GM18502 (cell line): ENCODE data around the gene ADAD2.

Source experiments
- ATAC-seq: cut with Tn5 transposase; IDR thresholded peaks from one replicate; pipeline ENCODE4 v1.9.1; 2021; ENCODE audit warnings: mild to moderate bottlenecking; ENCODE audit not compliant: unreplicated experiment, poor library complexity

The ADAD2 gene

GRCh38 chr16:84220851-84221250 is 29.9 kb downstream of the ADAD2 start:
- ATAC-seq = no peak

- ATAC-seq = no peak
These were observed 32.5 kb downstream of the ADAD2 start for GRCh38 chr16:84223456-84223855.

GRCh38 chr16:84224554-84224953 is 33.6 kb downstream of the ADAD2 start:
- ATAC-seq = no peak

- ATAC-seq = no peak
These were observed 34.2 kb downstream of the ADAD2 start for GRCh38 chr16:84225126-84225525.

- ATAC-seq = no peak
These were observed 34.6 kb downstream of the ADAD2 start for GRCh38 chr16:84225571-84225970.

GRCh38 chr16:84226026-84226425 is 35.1 kb downstream of the ADAD2 start:
- ATAC-seq = no peak

GRCh38 chr16:84227548-84227947 is 36.6 kb downstream of the ADAD2 start:
- no peak for ATAC-seq

GRCh38 chr16:84228256-84228838 is 37.4 kb downstream of the ADAD2 start:
- ATAC-seq = no peak

GRCh38 chr16:84229471-84229870 is 38.5 kb downstream of the ADAD2 start:
- ATAC-seq = no peak

GRCh38 chr16:84232060-84232459 is 41.1 kb downstream of the ADAD2 start:
- no peak for ATAC-seq

- no peak for ATAC-seq
These were observed 42.0 kb downstream of the ADAD2 start for GRCh38 chr16:84232969-84233368.

GRCh38 chr16:84233748-84234147 is 42.8 kb downstream of the ADAD2 start:
- ATAC-seq = no peak

GRCh38 chr16:84234321-84235241 is 43.6 kb downstream of the ADAD2 start:
- no peak for ATAC-seq

GRCh38 chr16:84236671-84237070 is 45.7 kb downstream of the ADAD2 start:
- ATAC-seq = no peak

GRCh38 chr16:84237994-84238750 is 47.2 kb downstream of the ADAD2 start:
- ATAC-seq = no peak

- ATAC-seq = no peak
These were observed 48.3 kb downstream of the ADAD2 start for GRCh38 chr16:84239141-84239769.

- ATAC-seq = no peak
These were observed 49.0 kb downstream of the ADAD2 start, which contains the start of gene KCNG4 for GRCh38 chr16:84239909-84240308. Gene KCNG4, minus strand, starts transcription at chr16:84240012. Its CDS starts 2,527 bp downstream, at chr16:84237485.

GRCh38 chr16:84240455-84240854 is 49.5 kb downstream of the ADAD2 start:
- ATAC-seq = no peak

GRCh38 chr16:84241778-84242177 is 50.8 kb downstream of the ADAD2 start:
- no peak for ATAC-seq

- no peak for ATAC-seq
These were observed 51.9 kb downstream of the ADAD2 start for GRCh38 chr16:84242839-84243238.
